NCI-H1436 treated with DMSO at 0.1 percent for 48 hours (cell line): ENCODE results near the gene SAE1.

Source experiments
- DNase-seq: peaks from one replicate; lab custom pipeline; 2025; lab: John Stamatoyannopoulos, UW

SAE1 gene

GRCh38 chr19:47221080-47221841, 90.6 kb downstream of the SAE1 start:
- DNase-seq, result no peak

GRCh38 chr19:47221890-47222289, 91.3 kb downstream of the SAE1 start:
- DNase-seq, result no peak

GRCh38 chr19:47225746-47226425, 95.3 kb downstream of the SAE1 start:
- DNase-seq, result no peak

DNA sequence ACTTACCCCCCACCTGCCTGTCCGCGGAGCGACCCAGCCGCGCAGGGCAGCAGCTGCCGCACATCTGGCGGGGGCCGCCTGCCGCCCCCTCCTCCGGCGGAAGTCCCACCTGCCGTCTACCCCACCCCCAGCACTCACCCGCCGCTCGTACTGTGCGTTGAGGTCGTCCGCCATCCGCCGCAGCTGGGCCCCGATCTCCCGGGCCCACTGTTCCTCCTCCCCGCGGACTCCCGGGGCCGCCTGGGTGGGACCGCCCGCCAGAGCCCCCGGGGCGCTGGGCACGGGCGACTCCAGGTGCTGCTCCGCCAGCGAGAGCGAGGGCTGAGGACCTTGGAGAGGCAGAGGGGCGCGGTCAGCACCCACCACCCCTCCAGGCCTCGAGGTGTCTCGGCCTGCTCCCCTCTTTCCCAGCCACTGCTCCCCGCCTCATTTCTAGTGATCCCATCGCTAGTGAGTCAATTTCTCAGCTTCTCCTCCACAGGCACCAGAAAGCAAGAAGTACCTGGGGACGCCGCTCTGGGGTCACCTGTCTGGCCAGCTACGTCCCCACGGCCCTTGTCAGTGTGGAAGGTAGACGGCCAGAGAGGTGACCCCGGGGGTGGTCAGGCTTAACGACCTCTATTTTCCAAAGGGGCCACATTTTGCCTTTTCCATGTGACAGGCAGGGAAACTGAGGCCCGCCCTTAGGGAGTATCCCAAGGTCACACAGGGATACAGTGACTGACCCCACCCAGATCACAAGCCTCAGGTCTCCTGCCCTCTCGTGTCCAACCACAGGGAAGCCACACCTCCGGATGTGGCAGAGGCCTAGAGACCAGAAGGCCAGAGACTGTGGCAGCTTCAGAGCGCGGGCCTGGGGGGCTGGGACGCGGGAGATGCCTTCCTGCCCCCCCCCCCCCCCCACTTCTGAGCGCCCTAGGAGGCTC, 96.1 kb downstream of the SAE1 start:
- DNase-seq, result no peak

GRCh38 chr19:47227352-47228167, 96.9 kb downstream of the SAE1 start:
- no peak for DNase-seq

DNA sequence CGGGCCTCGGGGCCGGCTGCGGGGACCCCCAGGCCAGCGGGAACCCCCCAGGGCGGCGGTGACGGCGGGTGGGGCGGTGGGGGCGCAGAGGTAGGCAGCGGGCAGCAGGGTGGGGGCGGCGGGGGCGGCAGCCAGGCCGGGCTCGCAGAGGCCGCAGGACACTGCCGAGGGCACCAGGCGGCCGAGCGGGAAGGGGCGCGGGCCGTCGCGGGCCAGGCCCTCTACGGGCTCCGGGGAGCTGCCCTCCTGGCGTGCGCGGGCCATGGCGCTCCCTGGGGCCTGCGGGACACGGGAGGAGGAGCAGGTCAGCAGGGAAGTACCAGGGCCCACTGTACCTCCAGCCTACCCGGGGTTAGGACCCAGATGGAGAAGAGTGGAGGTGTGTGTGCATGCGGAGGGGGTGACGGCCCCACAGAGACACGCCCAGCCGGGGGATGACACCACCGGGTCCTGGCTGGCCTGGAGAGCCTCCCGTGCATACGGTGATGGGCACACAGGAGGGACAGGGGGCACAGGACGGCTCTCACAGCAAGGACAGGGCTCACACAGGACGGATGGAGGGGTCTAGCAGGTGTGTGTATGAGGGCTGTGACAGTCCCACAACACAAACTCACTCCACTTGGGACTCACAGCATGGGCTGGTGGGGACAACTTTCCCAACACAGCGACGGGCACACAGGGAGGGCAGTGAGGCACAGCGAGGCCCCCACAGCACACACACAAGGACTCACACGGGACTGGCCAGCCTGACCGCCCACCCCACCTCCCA, 97.7 kb downstream of the SAE1 start:
- DNase-seq, result no peak

GRCh38 chr19:47228937-47229675, 98.5 kb downstream of the SAE1 start:
- DNase-seq, result no peak

GRCh38 chr19:47229676-47230053, 99.0 kb downstream of the SAE1 start:
- no peak for DNase-seq

GRCh38 chr19:47230054-47230920, 99.7 kb downstream of the SAE1 start:
- DNase-seq, result no peak

GRCh38 chr19:47230921-47231214, 100.2 kb downstream of the SAE1 start, which contains the start of gene BBC3:
TSS of gene BBC3 (minus strand) at chr19:47231199. CDS start at chr19:47228431, 2,768 bp downstream.
- no peak for DNase-seq

DNA sequence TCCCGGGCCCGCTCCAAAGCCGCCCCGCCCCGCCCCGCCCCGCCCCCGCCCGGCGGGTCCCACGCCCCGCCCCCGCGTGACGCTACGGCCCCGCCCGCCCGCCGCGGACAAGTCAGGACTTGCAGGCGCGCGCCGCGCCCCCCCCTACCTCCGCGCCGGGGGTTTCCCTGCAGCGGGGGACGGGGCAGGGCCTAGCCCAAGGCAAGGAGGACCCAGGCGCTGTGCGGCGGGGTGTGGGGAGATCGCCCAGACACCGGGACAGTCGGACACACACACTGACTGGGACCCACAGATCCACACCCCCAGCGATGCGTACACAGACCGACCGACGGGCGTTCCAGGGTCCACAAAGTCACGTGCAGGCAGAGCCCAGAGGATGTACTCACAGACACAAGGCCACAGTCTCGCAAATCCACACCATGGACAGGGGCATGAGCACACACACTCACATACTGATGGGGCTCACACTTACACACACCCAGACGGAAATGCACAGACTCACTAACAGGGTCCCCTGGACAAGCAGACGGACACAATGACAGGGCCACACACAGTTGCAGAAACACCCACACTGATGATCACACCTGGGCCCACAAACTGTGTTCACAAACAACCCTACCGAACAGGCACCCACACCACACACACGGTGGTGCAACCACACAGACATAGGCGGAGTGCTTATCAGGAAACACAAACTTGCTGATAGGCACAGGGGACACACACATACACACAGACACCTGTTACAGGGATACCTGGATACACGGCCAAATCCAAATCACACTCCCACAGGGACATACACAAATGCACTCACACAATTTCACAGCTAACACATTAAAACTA, 100.8 kb downstream of the SAE1 start:
- DNase-seq, result no peak

GRCh38 chr19:47232422-47233211, 102.0 kb downstream of the SAE1 start:
- no peak for DNase-seq

DNA sequence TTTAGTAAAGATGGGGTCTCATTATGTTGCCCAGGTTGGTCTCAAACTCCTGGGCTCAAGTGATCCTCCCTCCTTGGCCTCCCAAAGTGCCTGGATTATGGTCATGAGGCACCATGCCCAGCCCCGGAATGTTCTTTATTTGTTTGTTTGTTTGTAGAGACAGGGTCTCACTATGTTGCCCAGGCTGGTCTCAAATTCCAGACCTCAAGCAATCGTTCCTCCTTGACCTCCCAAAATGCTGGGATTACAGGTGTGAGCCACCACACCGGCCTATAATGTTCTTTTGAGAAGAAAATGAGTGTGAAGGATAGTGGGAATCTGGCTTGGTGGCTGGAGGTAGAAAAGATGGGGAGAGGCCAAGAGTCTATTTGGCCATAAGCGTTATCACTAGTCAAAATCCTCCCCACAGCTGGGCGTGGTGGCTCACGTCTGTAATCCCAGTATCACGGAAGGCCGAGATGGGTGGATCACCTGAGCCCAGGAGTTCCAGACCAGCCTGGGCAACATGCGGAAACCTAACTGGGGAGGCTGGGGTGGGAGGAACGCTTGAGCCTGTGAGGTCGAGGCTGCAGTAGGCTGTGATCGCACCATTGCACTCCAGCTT, 105.5 kb downstream of the SAE1 start:
- DNase-seq, result no peak

DNA sequence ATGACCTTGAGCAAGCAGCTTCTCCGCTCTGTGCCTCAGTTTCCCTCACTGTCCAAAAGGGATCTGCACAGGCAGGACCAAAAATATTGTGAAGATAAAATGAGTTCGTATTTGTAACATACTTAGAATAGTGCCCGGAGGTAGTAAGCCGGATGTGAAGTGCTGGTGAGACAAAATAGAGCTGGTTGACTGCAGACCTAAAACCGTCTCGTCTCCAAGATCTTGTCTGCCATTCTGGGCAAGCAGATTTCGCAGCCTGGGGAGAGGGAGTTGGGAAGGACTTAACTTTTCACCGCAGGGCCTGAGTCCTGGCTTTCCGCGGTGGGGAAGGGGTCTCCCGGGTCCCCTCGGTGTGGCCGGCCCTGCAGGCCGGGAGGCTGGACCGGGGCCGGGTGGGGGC, 108.5 kb downstream of the SAE1 start:
- DNase-seq, result no peak

DNA sequence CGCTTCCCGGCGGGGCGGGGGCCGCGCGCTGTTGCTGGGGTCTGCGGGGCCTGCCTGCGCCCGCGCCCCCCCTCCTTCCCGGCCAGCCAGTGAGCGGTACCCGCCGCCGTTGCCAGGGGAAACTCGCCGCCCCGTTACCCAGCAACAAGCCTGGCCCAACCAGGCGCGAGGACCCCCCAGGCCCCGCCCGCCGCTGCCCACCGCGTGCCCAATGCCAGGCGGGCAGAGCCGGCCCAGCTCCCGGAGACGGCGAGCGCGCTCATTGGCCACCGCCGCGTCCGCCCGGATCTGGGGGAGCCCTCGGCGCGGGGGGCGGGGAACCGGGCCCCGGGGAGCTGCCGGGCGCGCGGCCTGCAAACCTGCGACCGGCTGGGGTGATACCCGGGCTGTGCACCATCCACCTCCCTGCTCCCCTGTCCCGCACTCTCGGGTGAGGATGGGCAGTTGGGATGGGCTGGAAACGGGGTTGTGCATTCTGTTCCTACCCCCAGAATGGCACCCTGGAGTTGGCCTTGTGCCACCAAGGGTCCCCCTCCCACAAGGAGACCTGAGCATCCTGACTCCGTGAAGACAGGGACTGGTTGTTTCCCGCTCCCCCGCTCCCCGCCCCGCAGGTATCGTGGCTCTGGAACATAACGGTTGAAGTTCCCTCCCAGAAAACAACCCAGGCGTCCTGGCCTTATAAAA, 109.1 kb downstream of the SAE1 start:
- DNase-seq, result peak; percentile 38

DNA sequence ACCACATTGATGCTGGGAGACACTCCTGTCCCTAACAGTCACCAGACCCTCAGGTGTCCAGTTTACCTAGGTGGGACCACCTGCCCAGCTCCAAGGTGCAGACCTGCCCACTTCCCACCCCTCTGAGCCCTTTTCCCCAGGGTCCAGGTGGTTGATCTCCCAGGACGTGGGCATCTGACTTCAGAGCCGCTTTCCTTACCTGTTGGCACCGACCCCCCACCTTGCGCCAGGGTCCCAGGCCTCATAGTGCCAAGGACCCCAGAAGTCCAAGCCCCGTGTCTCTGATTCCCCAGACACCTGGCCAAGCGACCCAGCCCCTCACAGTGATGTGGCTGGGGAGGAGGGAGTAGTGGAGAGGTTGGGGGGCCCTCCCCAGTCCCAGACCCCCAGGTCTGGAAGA, 109.9 kb downstream of the SAE1 start:
- DNase-seq, result no peak
